Measurements from ENCODE around the gene AJM1. TPM values are rescaled to one million over a fixed set of nuclear protein-coding genes. Genes with fewer than 3 reads are reported as not detected.

The AJM1 gene
- total RNA-seq, 1 experiment from 2014 or later: 2.9 TPM

DNA sequence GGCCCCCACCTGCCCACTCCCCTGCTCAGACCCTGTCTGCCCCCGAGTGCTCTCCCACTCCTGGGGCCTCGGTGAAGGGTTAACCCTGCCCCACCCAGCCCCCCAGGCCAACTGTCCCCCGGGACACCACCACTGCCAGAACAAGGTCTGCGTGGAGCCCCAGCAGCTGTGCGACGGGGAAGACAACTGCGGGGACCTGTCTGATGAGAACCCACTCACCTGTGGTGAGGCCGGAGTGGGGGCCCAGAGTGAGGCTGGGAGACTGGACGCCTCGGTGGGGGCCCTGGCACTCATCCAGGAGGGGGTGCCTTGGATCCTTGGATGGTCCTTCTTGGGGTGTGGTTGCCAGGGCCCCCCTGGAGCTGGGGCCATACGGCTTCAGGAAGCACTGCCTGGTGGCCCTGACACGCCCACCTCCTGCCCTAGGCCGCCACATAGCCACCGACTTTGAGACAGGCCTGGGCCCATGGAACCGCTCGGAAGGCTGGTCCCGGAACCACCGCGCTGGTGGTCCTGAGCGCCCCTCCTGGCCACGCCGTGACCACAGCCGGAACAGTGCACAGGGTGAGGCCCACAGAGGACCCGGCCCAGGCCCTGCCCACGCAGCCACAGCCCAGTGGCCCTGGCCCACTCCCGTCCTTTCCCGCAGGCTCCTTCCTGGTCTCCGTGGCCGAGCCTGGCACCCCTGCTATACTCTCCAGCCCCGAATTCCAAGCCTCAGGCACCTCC lies 12.0 kb downstream of the AJM1 start:
- no peak overlapping the region for H3K27ac Mint-ChIP-seq (ENCODE audit: unreplicated experiment)
- CTCF ChIA-PET: no interaction called here
- peaks cover 38% of the 10 kb centered on the region for H3K36me3 Mint-ChIP-seq (ENCODE audit: insufficient read depth, unreplicated experiment)
- BruUV-seq (replicated peaks): no TSS peak
- no peak for DNase-seq
- TF ChIP-seq, protein P1, sequence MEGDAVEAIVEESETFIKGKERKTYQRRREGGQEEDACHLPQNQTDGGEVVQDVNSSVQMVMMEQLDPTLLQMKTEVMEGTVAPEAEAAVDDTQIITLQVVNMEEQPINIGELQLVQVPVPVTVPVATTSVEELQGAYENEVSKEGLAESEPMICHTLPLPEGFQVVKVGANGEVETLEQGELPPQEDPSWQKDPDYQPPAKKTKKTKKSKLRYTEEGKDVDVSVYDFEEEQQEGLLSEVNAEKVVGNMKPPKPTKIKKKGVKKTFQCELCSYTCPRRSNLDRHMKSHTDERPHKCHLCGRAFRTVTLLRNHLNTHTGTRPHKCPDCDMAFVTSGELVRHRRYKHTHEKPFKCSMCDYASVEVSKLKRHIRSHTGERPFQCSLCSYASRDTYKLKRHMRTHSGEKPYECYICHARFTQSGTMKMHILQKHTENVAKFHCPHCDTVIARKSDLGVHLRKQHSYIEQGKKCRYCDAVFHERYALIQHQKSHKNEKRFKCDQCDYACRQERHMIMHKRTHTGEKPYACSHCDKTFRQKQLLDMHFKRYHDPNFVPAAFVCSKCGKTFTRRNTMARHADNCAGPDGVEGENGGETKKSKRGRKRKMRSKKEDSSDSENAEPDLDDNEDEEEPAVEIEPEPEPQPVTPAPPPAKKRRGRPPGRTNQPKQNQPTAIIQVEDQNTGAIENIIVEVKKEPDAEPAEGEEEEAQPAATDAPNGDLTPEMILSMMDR (IDR thresholded peaks at IDR 0.05; ENCODE audit: unreplicated experiment): no peak
- no peaks in the 10 kb centered on the region for H3K27me3 Mint-ChIP-seq (ENCODE audit: unreplicated experiment)
- H3K9me3 Mint-ChIP-seq (ENCODE audit: low read depth, unreplicated experiment): no peaks in the 10 kb centered on the region
- no peak overlapping the region for H3K4me3 Mint-ChIP-seq (ENCODE audit: low read depth, unreplicated experiment)
- intact Hi-C loops (cut with micrococcal nuclease; ENCODE audit: unreplicated experiment): no loop called here
- H3K4me1 Mint-ChIP-seq (ENCODE audit: low read depth, unreplicated experiment): no peaks in the 10 kb centered on the region

DNA sequence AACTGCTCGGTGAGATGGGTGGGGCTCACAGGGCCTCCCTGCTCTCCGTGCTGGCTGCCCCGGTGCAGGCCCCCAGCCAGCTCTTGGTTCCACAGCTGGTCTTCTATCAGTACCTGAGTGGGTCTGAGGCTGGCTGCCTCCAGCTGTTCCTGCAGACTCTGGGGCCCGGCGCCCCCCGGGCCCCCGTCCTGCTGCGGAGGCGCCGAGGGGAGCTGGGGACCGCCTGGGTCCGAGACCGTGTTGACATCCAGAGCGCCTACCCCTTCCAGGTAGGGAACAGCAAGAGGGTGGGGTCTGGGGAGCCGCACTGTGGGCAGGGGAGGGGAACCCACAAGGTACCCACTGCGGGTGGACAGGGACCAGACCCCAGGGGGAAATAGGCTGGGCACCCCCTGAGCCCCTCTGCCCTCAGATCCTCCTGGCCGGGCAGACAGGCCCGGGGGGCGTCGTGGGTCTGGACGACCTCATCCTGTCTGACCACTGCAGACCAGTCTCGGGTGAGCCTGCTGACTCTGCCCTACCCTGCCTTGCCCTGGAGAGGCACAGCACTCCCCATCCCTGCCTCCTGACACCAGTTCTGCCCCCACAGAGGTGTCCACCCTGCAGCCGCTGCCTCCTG lies 12.7 kb downstream of the AJM1 start:
- Mint-ChIP-seq H3K4me3 (ENCODE audit: low read depth, unreplicated experiment) (no peak overlapping the region), H3K27me3 (ENCODE audit: unreplicated experiment) (no peaks in the 10 kb centered on the region), H3K9me3 (ENCODE audit: low read depth, unreplicated experiment) (no peaks in the 10 kb centered on the region), H3K4me1 (ENCODE audit: low read depth, unreplicated experiment) (no peaks in the 10 kb centered on the region), H3K27ac (ENCODE audit: unreplicated experiment) (no peak overlapping the region), H3K36me3 (ENCODE audit: insufficient read depth, unreplicated experiment) (peaks cover 34% of the 10 kb centered on the region)
- no peak for DNase-seq
- intact Hi-C loops (cut with micrococcal nuclease; ENCODE audit: unreplicated experiment): no loop called here
- CTCF ChIA-PET: no interaction called here
- no TSS peak for BruUV-seq (replicated peaks)
- TF ChIP-seq, protein P1 (IDR thresholded peaks at IDR 0.05; ENCODE audit: unreplicated experiment): no peak

DNA sequence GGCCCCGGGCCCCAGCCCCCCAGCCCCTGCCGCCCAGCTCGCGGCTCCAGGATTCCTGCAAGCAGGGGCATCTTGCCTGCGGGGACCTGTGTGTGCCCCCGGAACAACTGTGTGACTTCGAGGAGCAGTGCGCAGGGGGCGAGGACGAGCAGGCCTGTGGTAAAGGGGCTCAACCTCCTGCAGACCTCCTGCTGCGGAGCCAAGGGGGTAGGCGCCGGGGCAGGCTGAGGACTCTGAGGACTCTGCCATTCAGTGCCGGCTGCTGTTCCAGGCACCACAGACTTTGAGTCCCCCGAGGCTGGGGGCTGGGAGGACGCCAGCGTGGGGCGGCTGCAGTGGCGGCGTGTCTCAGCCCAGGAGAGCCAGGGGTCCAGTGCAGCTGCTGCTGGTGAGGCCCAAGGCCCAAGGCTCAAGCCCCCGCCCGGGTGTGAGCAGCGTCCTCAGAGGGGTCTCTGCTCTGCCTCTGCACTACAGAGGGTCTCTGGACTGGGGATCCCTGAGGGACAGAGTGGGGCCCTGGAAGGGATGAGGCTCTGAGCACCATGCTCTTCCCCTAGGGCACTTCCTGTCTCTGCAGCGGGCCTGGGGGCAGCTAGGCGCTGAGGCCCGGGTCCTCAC lies 13.3 kb downstream of the AJM1 start:
- DNase-seq: no peak
- no peaks in the 10 kb centered on the region for H3K4me1 Mint-ChIP-seq (ENCODE audit: low read depth, unreplicated experiment)
- TF ChIP-seq, protein P1 (IDR thresholded peaks at IDR 0.05; ENCODE audit: unreplicated experiment): no peak
- no peak overlapping the region for H3K27ac Mint-ChIP-seq (ENCODE audit: unreplicated experiment)
- H3K4me3 Mint-ChIP-seq (ENCODE audit: low read depth, unreplicated experiment): no peak overlapping the region
- peaks cover 28% of the 10 kb centered on the region for H3K36me3 Mint-ChIP-seq (ENCODE audit: insufficient read depth, unreplicated experiment)
- H3K27me3 Mint-ChIP-seq (ENCODE audit: unreplicated experiment): no peaks in the 10 kb centered on the region
- CTCF ChIA-PET: no interaction called here
- intact Hi-C loops (cut with micrococcal nuclease; ENCODE audit: unreplicated experiment): no loop called here
- BruUV-seq (replicated peaks): no TSS peak
- H3K9me3 Mint-ChIP-seq (ENCODE audit: low read depth, unreplicated experiment): no peaks in the 10 kb centered on the region

DNA sequence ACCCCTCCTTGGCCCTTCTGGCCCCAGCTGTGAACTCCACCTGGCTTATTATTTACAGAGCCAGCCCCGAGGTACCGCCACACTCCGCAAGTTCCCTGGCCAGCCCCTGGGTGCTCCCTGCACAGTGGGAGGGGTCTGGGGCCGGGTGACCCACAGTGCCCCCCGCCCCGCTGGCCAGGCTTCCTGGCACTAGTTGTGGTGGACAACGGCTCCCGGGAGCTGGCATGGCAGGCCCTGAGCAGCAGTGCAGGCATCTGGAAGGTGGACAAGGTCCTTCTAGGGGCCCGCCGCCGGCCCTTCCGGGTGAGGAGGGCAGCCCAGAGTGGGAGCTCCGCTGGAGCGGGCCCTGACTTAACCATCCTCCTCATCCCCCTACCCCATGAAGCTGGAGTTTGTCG lies 13.8 kb downstream of the AJM1 start:
- intact Hi-C loops (cut with micrococcal nuclease; ENCODE audit: unreplicated experiment): no loop called here
- Mint-ChIP-seq H3K27me3 (ENCODE audit: unreplicated experiment) (no peaks in the 10 kb centered on the region), H3K9me3 (ENCODE audit: low read depth, unreplicated experiment) (no peaks in the 10 kb centered on the region), H3K4me3 (ENCODE audit: low read depth, unreplicated experiment) (no peak overlapping the region), H3K36me3 (ENCODE audit: insufficient read depth, unreplicated experiment) (peaks cover 23% of the 10 kb centered on the region), H3K27ac (ENCODE audit: unreplicated experiment) (no peak overlapping the region), H3K4me1 (ENCODE audit: low read depth, unreplicated experiment) (no peaks in the 10 kb centered on the region)
- no TSS peak for BruUV-seq (replicated peaks)
- CTCF ChIA-PET: no interaction called here
- no peak for DNase-seq
- TF ChIP-seq, protein P1 (IDR thresholded peaks at IDR 0.05; ENCODE audit: unreplicated experiment): no peak

All from Calu3 (cell line).